T-helper 2 cell treated with Interferon-gamma antibody and Interleukin-4, amounts not matched to agents 5 μg/mL and 100 μg/mL, for 36 hours (primary cell): ENCODE data around the gene STRN.
"Not testable (repeated sequence)": the region's sequence is repeated elsewhere in the genome, so short reads cannot be mapped to it uniquely, and the experiment has no call there.

Experiments
- DNase-seq: peaks from one replicate; pipeline ENCODE4 v3.0.0; 2021; ENCODE audit warnings: low spot score
- H3K27ac Mint-ChIP-seq: one replicate; pipeline ENCODE4 v1.8.0; 2021; ENCODE audit warnings: mild to moderate bottlenecking, mixed read lengths
- H3K27me3 Mint-ChIP-seq: one replicate; pipeline ENCODE4 v1.8.0; 2021; ENCODE audit warnings: low read depth, mixed read lengths
- H3K36me3 Mint-ChIP-seq: one replicate; pipeline ENCODE4 v1.8.0; 2021; ENCODE audit warnings: low read depth, mixed read lengths
- H3K4me1 Mint-ChIP-seq: one replicate; pipeline ENCODE4 v1.8.0; 2021; ENCODE audit warnings: low read depth, mixed read lengths
- H3K4me3 Mint-ChIP-seq: one replicate; pipeline ENCODE4 v1.8.0; 2022; ENCODE audit warnings: mild to moderate bottlenecking, moderate library complexity, mixed read lengths
- H3K9me3 Mint-ChIP-seq: one replicate; pipeline ENCODE4 v1.8.0; 2021; ENCODE audit warnings: mixed read lengths

Gene STRN

DNA sequence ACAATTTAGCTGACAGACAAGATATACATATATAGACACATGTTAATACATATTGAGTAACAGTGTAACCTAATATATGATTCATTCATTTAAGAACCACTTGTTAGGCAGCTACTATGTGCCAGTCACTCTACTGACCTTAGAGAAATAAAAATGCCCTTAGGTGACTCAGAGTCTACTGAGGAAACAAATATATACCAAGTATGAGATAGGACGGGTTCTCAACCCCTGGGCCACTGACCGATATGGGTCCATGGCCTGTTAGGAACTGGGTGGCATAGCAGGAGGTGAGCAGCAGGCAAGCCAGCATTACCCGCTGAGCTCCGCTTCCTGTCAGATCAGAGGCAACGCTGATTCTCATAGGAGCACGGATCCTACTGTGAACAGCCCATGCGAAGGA is 14.8 kb downstream of the STRN start:
- peaks cover 21% of the 10 kb centered on the region for H3K4me1 Mint-ChIP-seq
- H3K9me3 Mint-ChIP-seq, result no peaks in the 10 kb centered on the region
- H3K36me3 Mint-ChIP-seq, result peaks cover 2% of the 10 kb centered on the region
- no peaks in the 10 kb centered on the region for H3K27me3 Mint-ChIP-seq
- H3K4me3 Mint-ChIP-seq, result no peak overlapping the region
- H3K27ac Mint-ChIP-seq, result no peak overlapping the region
- DNase-seq, result no peak

DNA sequence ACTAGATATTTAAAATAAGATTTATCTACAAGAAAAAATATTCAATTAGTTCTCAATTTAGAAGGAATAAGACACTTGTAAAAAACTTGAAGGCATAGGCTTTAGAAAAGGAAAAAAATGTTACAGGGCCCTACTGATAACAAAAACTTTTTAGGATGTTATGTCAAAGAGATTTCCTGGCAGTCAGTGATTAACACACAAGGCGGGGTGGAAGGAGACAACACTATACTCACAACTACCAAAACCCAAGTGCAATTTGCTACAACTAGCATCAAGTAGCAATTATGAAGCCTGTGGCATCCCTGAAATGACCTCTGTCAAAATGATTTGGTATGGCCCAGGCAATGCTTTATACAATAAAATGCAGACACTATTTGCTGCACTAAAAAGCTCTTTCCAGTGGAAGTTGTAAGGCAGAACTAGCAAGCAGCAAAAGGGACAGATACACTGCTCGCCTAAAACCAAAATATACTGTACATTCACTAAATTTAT is 15.3 kb downstream of the STRN start:
- no peak overlapping the region for H3K27ac Mint-ChIP-seq
- H3K4me3 Mint-ChIP-seq, result no peak overlapping the region
- no peaks in the 10 kb centered on the region for H3K27me3 Mint-ChIP-seq
- no peak for DNase-seq
- no peaks in the 10 kb centered on the region for H3K9me3 Mint-ChIP-seq
- H3K4me1 Mint-ChIP-seq, result peaks cover 21% of the 10 kb centered on the region
- peaks cover 2% of the 10 kb centered on the region for H3K36me3 Mint-ChIP-seq

- H3K27ac Mint-ChIP-seq, result peak overlapping the region; percentile 29
- H3K4me1 Mint-ChIP-seq, result peaks cover 18% of the 10 kb centered on the region
- no peaks in the 10 kb centered on the region for H3K9me3 Mint-ChIP-seq
- H3K27me3 Mint-ChIP-seq, result no peaks in the 10 kb centered on the region
- no peak for DNase-seq
- H3K36me3 Mint-ChIP-seq, result peaks cover 2% of the 10 kb centered on the region
- no peak overlapping the region for H3K4me3 Mint-ChIP-seq
These were observed 16.5 kb downstream of the STRN start for GRCh38 chr2:36949845-36950244.

DNA sequence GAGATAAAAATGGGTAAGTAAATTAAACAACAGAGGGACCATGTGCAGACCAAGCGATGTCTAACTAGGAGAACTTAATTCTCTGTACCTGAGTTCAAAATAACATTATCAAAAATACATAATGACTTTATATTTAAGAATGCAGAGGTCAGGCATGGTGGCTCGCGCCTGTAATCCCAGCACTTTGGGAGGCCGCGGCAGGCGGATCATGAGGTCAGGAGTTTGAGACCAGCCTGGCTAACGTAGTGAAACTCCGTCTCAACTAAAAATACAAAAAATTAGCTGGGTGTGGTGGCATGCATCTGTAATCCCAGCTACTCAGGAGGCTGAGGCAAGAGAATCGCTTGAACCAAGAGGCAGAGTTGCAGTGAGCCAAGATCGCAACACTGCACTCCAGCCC is 21.1 kb downstream of the STRN start:
- H3K4me1 Mint-ChIP-seq, result peaks cover 10% of the 10 kb centered on the region
- H3K27ac Mint-ChIP-seq, H3K4me3 Mint-ChIP-seq, DNase-seq, H3K27me3 Mint-ChIP-seq, H3K36me3 Mint-ChIP-seq, H3K9me3 Mint-ChIP-seq: not testable (repeated sequence)

DNA sequence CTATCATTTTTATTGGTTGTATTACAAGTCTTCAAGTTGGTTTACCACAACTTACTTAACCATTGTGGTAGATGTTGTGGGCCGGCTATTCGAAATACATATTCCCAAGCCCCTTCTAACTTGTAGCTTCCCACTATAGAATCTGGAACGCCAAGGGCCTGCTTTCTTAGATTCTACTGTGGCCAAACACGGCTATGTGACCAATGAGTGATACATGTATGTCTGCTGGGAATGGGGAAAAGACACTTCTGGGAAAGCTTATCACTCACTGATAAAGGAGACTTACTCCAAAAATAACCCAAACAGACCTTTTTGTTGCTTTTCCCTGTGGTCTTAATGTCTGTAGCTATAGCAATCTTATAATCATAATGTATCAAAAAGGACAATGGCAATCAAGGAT is 24.5 kb downstream of the STRN start:
- Mint-ChIP-seq H3K9me3 (no peaks in the 10 kb centered on the region), H3K36me3 (no peaks in the 10 kb centered on the region), H3K4me3 (no peak overlapping the region), H3K4me1 (no peaks in the 10 kb centered on the region), H3K27me3 (no peaks in the 10 kb centered on the region), H3K27ac (no peak overlapping the region)
- DNase-seq, result no peak

DNA sequence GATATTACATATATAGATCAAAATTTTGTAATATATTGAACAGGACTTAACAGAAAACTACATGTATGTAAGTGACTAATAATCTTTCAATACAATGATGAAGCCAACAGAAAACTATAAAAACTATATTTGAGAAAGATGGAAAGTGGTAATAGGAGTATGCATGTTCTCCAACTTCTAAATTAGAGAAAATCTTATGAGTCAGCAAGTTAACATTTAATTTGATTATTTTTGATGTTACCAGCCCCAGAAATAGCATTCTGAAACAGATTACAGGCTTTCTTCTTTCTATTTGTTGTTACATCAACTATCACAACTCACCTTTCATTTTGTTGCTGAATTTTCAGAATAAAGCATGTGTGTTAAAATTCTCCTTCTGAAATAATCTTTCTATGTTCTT is 29.8 kb downstream of the STRN start:
- H3K36me3 Mint-ChIP-seq, H3K27ac Mint-ChIP-seq, H3K27me3 Mint-ChIP-seq, H3K4me1 Mint-ChIP-seq, H3K4me3 Mint-ChIP-seq, H3K9me3 Mint-ChIP-seq, DNase-seq: not testable (repeated sequence)

GRCh38 chr2:36931688-36932087 is 34.6 kb downstream of the STRN start:
- H3K36me3 Mint-ChIP-seq, H3K9me3 Mint-ChIP-seq, DNase-seq, H3K27ac Mint-ChIP-seq, H3K27me3 Mint-ChIP-seq, H3K4me3 Mint-ChIP-seq, H3K4me1 Mint-ChIP-seq: not testable (repeated sequence)

DNA sequence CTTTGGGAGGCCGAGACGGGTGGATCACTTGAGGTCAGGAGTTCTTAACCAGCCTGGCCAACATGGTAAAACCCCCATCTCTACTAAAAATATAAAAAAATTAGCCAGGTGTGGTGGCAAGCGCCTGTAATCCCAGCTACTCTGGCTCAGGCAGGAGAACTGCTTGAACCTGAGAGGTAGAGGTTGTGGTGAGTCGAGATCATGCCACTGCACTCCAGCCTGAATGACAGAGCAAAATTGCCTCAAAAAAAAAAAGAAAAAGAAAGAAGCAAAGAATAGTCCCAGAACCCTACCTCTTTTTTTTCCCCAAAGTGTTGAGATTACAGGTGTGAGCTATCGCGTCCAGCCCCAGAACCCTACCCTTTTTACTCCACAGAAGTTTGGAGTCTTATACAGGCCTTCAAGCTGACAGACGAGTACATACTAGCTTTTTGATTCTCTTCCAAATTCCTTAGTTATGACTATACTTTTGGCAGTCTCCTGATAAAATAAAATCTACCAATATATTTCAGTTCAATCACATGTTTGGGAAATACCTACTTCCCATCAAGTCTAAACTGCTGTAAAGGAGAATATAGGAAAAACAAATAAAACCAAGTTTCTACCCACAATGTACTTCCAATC is 35.4 kb downstream of the STRN start:
- H3K27ac Mint-ChIP-seq, result not testable (repeated sequence)

GRCh38 chr2:36926175-36927132 is 39.9 kb downstream of the STRN start:
- H3K27me3 Mint-ChIP-seq, H3K9me3 Mint-ChIP-seq, DNase-seq: not testable (repeated sequence)
- Mint-ChIP-seq H3K4me3 (peak overlapping the region; percentile 42), H3K27ac (peak overlapping the region; percentile 15), H3K36me3 (peaks cover 18% of the 10 kb centered on the region), H3K4me1 (peaks cover 19% of the 10 kb centered on the region)

More for the DNA sequence above, 35.4 kb downstream of the STRN start:
- not testable (repeated sequence) for H3K4me3 Mint-ChIP-seq, H3K36me3 Mint-ChIP-seq, DNase-seq, H3K27me3 Mint-ChIP-seq, H3K9me3 Mint-ChIP-seq
- peaks cover 11% of the 10 kb centered on the region for H3K4me1 Mint-ChIP-seq

- Mint-ChIP-seq H3K4me1 (peaks cover 24% of the 10 kb centered on the region), H3K4me3 (peak overlapping the region; percentile 21), H3K27ac (peak overlapping the region; percentile 63), H3K36me3 (peaks cover 21% of the 10 kb centered on the region)
- not testable (repeated sequence) for DNase-seq, H3K27me3 Mint-ChIP-seq, H3K9me3 Mint-ChIP-seq
These were observed 43.7 kb downstream of the STRN start for GRCh38 chr2:36922629-36923028.

DNA sequence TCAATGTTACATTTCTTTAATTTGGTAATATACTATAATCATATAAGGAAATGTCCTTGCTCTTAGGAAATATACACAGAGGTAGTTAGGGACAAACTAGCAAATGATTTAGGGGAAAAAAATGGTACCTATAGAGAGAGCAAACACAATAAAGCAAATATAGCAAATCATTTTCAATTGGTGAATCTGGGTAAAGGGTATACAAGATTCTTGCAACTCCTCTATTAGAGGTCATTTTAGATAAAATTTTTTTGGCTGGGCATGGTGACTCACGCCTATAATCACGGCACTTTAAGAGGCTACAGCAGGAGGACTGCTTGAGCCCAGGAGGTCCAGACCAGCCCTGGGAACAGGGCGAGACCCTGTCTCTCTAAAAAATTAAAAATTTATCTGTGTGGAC is 44.4 kb downstream of the STRN start:
- Mint-ChIP-seq H3K4me1 (peaks cover 23% of the 10 kb centered on the region), H3K36me3 (peaks cover 21% of the 10 kb centered on the region), H3K9me3 (no peaks in the 10 kb centered on the region), H3K27ac (no peak overlapping the region), H3K4me3 (no peak overlapping the region), H3K27me3 (no peaks in the 10 kb centered on the region)
- no peak for DNase-seq

- DNase-seq, result no peak
- H3K4me3 Mint-ChIP-seq, result no peak overlapping the region
- H3K4me1 Mint-ChIP-seq, result peaks cover 13% of the 10 kb centered on the region
- no peaks in the 10 kb centered on the region for H3K9me3 Mint-ChIP-seq
- no peaks in the 10 kb centered on the region for H3K27me3 Mint-ChIP-seq
- peaks cover 15% of the 10 kb centered on the region for H3K36me3 Mint-ChIP-seq
- no peak overlapping the region for H3K27ac Mint-ChIP-seq
These were observed 47.1 kb downstream of the STRN start for GRCh38 chr2:36919041-36919837.

DNA sequence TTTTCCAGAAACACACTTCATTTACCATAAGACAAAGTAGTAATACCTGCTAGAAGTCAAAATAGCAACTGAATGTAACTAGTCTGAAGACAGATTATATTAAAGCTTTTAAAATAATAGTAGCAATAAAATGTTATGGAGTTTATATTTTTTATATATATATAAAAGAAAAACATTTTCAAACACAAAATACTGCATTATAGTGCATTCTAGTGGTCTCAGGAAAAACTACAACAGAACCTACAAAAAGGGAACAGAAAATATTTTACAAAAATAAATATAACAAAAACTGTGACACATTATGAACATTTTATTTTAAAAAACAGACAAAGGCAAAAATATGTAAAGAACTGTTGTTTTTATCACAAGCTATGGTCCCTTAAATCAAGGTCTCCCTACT is 48.0 kb downstream of the STRN start:
- no peak overlapping the region for H3K4me3 Mint-ChIP-seq
- H3K36me3 Mint-ChIP-seq, result peaks cover 10% of the 10 kb centered on the region
- no peaks in the 10 kb centered on the region for H3K9me3 Mint-ChIP-seq
- no peaks in the 10 kb centered on the region for H3K27me3 Mint-ChIP-seq
- no peak overlapping the region for H3K27ac Mint-ChIP-seq
- peaks cover 13% of the 10 kb centered on the region for H3K4me1 Mint-ChIP-seq
- DNase-seq, result no peak

DNA sequence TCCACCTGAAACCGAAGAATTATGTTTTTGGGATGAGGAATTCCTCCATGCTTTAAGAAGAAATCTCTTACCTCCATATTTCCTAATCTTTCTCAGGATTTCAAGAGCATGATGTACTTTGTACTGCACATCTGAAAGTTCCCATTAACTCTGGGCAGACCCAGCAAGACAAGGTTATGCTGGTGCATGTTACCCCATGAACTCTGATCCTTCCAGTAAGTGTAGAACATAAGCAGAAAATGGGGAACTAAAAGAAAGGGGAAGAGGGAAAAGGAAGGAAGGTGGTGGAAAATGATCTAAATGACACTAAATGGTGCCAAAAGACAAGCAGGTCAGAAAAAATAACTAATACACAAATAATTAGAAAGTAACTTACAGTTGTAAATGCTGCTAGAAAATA is 50.7 kb downstream of the STRN start:
- Mint-ChIP-seq H3K4me3 (no peak overlapping the region), H3K9me3 (no peaks in the 10 kb centered on the region), H3K27me3 (no peaks in the 10 kb centered on the region), H3K4me1 (no peaks in the 10 kb centered on the region), H3K36me3 (peaks cover 2% of the 10 kb centered on the region), H3K27ac (no peak overlapping the region)
- DNase-seq, result no peak
